GM12891 (cell line): ENCODE results near the gene RDH14.

Experiments
- PAX5 ChIP-seq: IDR thresholded peaks from 2 replicates; pipeline ENCODE4 v1.6.1; 2011; ENCODE audit warnings: low read length, moderate library complexity, mild to moderate bottlenecking; ENCODE audit not compliant: insufficient read depth, severe bottlenecking
- POLR2A ChIP-seq: IDR thresholded peaks from 2 replicates; pipeline ENCODE4 v1.6.1; 2011; ENCODE audit warnings: low read depth, low read length, control low read depth

DNA sequence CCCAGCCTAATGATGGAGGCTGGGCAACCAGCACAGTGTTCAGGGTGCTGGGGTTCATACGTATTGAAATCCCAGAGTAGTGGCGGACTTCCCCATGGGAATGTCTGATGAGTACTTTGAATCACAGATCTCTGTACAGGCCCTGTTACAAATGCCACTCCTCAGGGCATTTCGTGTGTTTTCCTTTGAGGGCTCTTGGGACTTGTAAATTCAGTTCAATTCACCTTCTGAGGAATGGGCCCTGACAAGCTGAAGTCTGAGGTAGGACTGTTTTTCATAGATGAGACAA lies 288 bp upstream of the RDH14 start:
- TF ChIP-seq POLR2A (peak; percentile 66; the same call in 1 of the 2 replicates), PAX5 (no peak)
